GM19438 (cell line): ENCODE measurements around the gene TAS2R46.
A peak's percentile ranks its signal among the peaks of the same experiment; 100 is the strongest.
"Not testable (repeated sequence)": the region's sequence is repeated elsewhere in the genome, so short reads cannot be mapped to it uniquely, and the experiment has no call there.

Source experiments
- ATAC-seq: cut with Tn5 transposase; IDR thresholded peaks from one replicate; pipeline ENCODE4 v1.9.1; 2021; ENCODE audit warnings: low read depth; ENCODE audit not compliant: unreplicated experiment

TAS2R46 gene

GRCh38 chr12:11062194-11062593, at the start of gene TAS2R46:
TSS of gene TAS2R46 (minus strand) at chr12:11062294. CDS start at chr12:11062294, 0 bp downstream.
- ATAC-seq, result not testable (repeated sequence)

GRCh38 chr12:11111213-11111612, 49.1 kb upstream of the TAS2R46 start:
- not testable (repeated sequence) for ATAC-seq

DNA sequence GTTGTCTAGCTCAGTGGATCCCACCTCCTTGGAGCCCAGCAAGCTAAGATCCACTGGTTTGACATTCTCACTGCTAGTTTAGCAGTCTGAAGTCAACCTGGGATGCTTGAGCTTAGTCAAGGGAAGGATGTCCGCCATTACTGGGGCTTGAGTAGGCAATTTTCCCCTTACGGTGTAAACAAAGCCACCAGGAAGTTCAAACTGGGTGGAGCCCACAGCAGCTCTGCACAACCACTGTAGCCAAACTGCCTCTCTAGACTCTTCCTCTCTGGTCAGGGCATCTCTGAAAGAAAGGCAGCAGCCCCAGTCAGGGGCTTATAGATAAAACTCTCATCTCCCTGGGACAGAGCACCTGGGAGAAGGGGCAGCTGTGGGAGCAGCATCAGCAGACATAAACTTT, 46.8 kb upstream of the TAS2R46 start:
- no peak for ATAC-seq

GRCh38 chr12:11107719-11108118, 45.6 kb upstream of the TAS2R46 start:
- ATAC-seq, result no peak

GRCh38 chr12:11106288-11106687, 44.2 kb upstream of the TAS2R46 start:
- ATAC-seq, result no peak

GRCh38 chr12:11105546-11105945, 43.5 kb upstream of the TAS2R46 start:
- ATAC-seq, result no peak

GRCh38 chr12:11094910-11095309, 32.8 kb upstream of the TAS2R46 start:
- not testable (repeated sequence) for ATAC-seq

DNA sequence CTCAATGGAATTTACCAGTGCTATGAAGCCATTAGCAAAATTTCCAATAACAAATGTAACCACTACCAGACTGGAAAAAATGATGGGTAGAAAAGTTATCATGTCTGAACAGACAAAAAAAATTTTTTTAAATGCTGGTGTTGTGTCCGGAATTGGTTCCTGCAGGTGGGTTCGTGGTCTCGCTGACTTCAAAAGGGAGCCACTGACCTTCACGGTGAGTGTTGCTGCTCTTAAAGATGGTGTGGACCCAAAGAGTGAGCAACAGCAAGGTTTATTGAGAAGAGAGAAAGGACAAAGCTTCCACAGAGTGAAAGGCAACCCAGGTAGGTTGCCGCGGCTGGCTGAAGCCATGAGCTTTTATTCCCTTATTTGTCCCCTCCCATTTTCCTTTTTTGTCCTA, 30.0 kb upstream of the TAS2R46 start, which contains the start of gene TAS2R43:
TAS2R43 (minus strand) TSS at position 186 of the 400 bp plus-strand sequence; CDS start at position 102, 84 bp downstream.
- no peak for ATAC-seq

- ATAC-seq, result no peak
Observed at GRCh38 chr12:11089246-11089645, 27.2 kb upstream of the TAS2R46 start.

DNA sequence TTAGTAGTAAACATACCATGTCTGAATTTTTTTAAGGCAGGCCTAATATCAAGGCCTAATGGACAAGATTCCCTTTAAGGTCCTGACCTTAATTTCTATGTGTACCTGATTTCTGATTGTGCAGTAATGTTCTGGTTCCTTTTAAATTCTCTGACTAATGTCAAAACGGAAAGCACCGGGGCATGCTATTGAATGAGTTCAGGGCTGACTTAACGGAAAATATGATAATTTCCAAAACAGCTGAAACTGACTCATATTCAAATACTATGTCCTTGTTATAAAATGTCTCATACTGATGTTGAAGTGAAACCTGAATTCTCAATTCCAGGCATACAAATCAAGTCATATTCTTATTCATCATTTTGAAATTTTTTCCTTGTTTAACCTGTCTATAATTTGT, 23.3 kb upstream of the TAS2R46 start:
- ATAC-seq, result peak; percentile 56

DNA sequence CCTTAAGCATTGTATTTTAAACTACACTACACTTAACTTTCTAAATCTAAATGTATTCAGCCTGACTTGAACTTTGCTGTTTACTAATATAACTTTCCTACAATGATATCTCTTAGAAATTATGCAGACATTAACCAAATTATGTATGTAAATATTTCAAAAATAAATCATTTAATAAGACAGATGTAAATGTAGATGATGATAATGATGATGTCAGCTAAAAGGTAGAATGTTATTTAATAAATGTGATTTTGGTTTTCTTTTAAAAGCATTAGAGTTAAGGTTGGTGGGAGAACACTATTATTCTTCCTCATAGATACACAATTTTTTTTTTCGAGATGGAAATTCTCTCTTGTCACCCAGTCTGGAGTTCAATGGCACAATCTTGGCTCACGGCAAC, 19.9 kb upstream of the TAS2R46 start:
- no peak for ATAC-seq

DNA sequence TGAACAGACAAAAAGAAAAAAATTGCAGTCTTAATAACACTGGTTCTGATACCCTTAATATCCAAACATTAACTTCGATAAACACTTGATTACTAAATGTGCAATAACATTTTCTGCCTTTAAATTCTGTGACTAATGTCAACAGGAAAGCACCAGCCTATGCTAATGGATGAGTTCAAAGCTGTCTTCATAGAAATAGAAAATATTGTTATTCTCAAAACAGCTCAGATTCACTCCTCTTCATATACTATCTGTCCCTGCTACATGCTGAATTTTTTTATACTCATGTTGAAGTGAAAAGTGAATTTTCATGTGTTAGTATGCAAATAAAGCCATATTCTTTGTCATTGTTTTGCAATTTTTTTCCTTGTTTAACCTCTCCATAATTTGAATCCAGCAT, 16.2 kb upstream of the TAS2R46 start:
- ATAC-seq, result no peak

DNA sequence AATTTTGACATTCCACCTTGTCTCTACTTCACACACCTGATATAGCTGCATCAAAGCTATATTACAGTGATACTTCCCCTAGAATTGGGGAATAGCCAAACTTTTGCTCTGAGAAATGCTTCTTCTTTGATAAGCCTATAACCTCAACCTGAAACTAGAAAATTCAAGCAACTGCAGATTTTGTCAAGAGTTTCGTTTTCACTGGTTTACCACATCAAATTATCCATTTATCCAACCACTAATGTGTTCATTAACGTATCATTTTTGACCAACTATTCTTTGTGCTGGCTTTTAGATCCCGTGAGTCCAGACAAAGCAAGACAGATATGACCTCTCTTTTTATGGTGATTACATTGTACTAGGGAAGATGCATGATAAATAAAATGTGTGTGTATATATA, 13.5 kb upstream of the TAS2R46 start:
- peak; percentile 66 for ATAC-seq

GRCh38 chr12:11071414-11071813, 9.3 kb upstream of the TAS2R46 start:
- no peak for ATAC-seq

GRCh38 chr12:11070999-11071398, 8.9 kb upstream of the TAS2R46 start:
- no peak for ATAC-seq

DNA sequence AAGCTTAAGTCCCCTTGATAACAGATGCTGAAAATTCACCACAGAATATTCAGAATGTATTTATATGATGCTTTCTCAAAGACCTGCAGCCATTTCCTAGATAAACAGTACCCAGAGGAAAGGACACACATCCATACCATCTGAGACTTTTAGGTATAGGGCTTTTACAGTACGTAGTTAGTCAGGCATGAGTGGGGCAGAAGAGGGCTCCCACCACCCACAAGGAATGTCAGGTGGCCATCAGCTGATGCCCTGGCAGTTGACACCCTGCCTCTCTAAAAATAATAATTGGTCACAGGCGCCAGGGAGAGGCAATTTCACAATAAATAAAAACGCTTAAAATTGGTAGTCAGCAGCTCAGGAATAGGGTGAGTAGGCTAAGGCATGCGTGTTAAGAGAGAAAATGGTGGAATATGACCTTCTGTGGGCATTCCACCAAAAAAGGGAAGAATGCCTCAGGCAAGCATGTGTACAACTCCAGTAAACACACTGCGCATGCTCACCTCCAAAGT, 7.8 kb upstream of the TAS2R46 start:
- ATAC-seq, result no peak

- ATAC-seq, result no peak
Observed at GRCh38 chr12:11067514-11067913, 5.4 kb upstream of the TAS2R46 start.

GRCh38 chr12:11059784-11060183, 2.3 kb downstream of the TAS2R46 start:
- no peak for ATAC-seq

- ATAC-seq, result no peak
Observed at GRCh38 chr12:11059041-11059440, 3.1 kb downstream of the TAS2R46 start.

DNA sequence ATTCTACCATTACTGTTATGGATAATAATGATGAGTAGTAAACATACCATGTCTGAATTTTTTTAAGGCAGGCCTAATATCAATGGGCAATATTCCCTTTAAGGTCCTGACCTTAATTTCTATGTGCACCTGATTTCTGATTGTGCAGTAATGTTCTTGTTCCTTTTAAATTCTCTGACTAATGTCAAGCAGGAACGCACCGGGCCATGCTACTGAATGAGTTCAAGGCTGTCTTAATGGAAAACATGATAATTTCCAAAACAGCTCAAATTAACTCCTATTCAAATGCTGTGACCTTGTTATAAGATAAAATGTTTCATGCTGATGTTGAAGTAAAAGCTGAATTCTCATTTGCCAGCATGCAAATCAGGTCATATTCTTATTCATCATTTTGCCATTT, 6.8 kb downstream of the TAS2R46 start:
- ATAC-seq, result no peak

DNA sequence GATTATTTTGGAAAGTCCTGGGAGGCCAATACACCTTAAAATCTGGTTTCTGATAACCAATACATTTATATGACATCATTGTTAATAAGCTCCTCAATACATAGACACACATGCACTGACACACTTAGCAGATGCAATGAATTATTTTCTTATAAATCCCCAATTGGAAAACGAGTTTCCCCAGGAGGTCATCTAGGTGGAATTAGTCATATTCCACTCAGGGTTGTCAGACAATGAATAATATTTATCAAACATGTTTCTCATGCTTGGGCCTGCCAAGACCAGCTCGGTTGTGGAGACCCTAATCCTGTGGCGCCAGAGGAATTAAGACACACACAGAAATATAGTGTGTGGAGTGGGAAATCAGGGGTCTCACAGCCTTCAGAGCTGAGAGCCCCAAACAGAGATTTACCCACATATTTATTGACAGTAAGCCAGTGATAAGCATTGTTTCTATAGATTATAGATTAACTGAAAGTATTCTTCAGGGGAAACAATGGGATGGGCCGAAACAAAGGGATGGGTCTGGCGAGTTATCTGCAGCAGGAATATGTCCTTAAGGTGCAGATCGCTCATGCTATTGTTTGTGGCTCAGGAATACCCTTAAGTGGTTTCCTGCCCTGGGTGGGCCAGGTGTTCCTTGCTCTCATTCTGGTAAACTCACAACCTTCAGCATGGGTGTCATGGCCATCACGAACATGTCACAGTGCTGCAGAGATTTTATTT, 12.1 kb downstream of the TAS2R46 start:
- ATAC-seq, result not testable (repeated sequence)

DNA sequence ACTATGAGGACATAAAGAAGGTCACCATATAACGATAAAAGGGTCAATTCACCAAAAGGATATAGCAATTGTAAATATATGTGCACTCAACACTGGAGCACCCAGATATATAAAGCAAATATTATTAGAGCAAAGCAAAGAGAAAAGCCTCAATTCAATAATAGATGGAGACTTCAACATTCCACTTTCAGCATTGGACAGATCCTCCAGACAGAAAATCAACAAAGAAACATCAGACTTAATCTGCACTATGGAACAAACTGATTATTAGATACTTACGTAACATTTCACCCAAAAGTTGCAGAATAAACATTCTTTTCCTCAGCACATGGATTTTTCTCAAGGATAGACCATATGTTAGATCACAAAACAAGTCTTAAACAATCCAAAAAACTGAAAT, 20.7 kb downstream of the TAS2R46 start:
- not testable (repeated sequence) for ATAC-seq
